HUES6 (cell line): ENCODE measurements around the gene CRTC1.

Experiments used
- H3K27ac ChIP-seq: 2 replicates; pipeline ENCODE4 v1.7.0; 2013; ENCODE audit warnings: low read depth, mild to moderate bottlenecking, low read length, inconsistent platforms
- H3K27me3 ChIP-seq: 2 replicates; pipeline ENCODE4 v1.6.1; 2013; ENCODE audit warnings: low read length; ENCODE audit not compliant: control insufficient read depth, insufficient read depth
- H3K36me3 ChIP-seq: 2 replicates; pipeline ENCODE4 v1.6.1; 2013; ENCODE audit warnings: low read length; ENCODE audit not compliant: control insufficient read depth, insufficient read depth
- H3K4me1 ChIP-seq: 2 replicates; pipeline ENCODE4 v1.6.1; 2013; ENCODE audit warnings: low read length; ENCODE audit not compliant: control insufficient read depth, insufficient read depth
- H3K4me3 ChIP-seq: 2 replicates; pipeline ENCODE4 v1.5.1; 2013; ENCODE audit warnings: low read depth, low read length
- H3K9ac ChIP-seq: one replicate; pipeline ENCODE4 v1.6.1; 2013; ENCODE audit warnings: mild to moderate bottlenecking, low read length
- H3K9me3 ChIP-seq: 2 replicates; pipeline ENCODE4 v1.6.1; 2013; ENCODE audit warnings: low read depth, low read length; ENCODE audit not compliant: control insufficient read depth, insufficient read depth

The CRTC1 gene

DNA sequence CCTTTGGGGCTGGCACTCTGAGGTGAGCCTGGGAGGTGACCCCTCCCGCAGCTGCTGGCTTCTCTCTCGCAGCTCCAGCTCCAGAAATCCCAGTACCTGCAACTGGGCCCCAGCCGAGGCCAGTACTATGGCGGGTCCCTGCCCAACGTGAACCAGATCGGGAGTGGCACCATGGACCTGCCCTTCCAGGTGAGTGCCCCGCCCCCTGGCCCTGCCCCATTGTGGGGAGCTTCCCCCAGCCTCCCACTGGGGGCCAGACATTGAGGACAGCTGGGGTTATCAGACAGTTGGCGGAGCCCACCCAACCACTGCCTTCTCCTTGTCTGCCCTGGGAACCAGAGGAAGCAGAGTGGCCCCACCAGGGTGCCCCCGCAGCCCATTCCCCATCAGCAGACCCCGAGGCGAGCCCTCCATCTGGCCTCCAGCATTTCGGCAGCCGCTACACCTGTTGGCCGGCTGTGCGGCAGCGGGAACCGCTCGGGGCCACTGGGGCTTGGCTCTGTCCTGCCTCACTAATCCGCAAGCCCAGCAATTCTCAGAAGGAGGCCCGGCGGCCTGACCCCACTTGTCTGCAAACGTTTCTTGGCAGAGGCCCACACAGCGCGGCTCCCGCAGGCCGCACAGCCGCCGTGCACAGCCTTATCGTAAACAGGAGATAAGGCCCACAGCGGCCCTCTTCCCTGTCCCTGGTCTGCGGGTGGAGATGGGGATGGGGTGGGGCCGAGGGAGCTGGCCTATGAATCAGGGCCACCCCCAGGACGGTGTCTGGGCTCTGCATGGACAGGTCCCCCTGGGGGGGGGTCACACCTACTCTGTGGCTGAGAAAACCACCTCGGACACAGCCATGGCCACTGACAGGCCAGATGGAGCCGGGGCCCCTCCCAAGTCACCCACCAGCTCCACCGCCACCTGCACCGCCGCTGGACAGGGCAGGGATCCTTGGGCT lies 59.6 kb downstream of the CRTC1 start:
- no peak overlapping the region for H3K9ac ChIP-seq
- no peaks in the 10 kb centered on the region for H3K27me3 ChIP-seq
- no peaks in the 10 kb centered on the region for H3K36me3 ChIP-seq
- no peak overlapping the region for H3K4me3 ChIP-seq
- H3K9me3 ChIP-seq, result no peaks in the 10 kb centered on the region
- H3K4me1 ChIP-seq, result peaks cover 10% of the 10 kb centered on the region
- H3K27ac ChIP-seq, result no peak overlapping the region

DNA sequence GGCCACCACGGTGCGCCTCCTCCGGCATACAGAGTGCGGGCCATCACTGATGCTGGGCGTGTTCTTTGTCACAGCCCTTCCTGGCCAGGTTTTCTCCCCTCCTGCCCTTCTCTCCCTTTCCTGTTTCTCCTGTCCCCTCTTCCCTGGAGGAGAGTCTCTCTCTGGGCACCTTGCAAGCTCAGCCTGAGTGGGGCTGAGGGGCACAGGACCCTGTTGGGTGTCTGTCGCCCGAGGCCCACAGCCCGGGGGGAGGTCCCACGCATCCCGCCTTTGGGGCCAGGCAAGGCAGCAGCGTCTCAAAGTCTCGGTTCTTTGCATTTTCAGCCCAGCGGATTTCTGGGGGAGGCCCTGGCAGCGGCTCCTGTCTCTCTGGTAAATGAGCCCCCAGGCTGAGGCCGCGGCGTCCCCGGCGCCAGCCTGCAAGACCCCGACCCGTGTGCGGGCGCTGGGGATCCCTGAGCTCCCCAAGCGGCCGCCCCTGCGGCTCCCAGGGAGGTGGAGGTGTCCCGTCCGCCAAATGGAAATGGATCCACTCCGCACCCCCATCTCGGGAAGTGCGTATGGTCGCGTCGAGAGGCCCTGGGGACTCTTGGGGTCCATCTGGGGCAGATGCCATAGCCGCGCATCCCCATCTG lies 60.4 kb downstream of the CRTC1 start:
- Histone ChIP-seq H3K4me3 (no peak overlapping the region), H3K27me3 (no peaks in the 10 kb centered on the region), H3K4me1 (peaks cover 10% of the 10 kb centered on the region), H3K27ac (no peak overlapping the region), H3K9ac (no peak overlapping the region), H3K36me3 (no peaks in the 10 kb centered on the region), H3K9me3 (no peaks in the 10 kb centered on the region)

DNA sequence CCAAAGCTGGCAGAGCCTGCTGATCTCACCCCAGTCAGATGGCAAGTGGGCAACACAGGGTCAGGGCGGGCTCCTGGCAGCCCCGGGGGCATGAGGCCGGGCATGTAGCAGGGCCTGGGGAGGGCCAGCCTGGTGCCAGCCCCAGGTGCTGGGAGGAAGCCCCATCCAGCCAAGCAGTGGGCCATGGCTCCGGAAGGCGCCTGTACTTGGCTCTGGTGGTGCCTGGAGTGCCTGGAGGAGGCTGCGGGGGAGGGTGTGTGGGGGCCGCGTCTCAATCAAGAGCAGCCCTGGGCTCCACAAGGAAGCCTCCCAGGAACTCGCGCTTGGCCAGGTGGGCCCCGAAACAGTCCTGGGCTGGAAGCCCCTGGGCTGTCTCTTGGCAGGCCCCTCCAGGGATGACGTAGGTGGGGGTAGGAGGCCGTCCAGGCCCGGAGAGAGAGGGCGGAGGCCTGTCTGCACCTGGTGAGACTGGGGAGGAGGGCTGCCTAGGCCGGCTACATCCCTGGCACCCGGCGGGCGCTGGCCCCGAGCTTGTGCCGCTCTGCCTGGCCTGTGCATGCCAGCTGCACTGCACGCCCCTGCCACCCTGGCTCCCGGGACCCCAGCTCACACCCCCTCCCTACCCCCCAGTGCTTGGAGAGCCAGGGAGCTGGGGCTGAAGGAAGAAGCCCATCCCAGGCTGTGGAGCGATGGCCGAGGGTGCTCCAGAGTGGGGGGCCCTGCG lies 61.7 kb downstream of the CRTC1 start:
- Histone ChIP-seq H3K4me1 (peaks cover 19% of the 10 kb centered on the region), H3K4me3 (no peak overlapping the region), H3K27me3 (no peaks in the 10 kb centered on the region), H3K36me3 (no peaks in the 10 kb centered on the region), H3K27ac (no peak overlapping the region), H3K9me3 (no peaks in the 10 kb centered on the region), H3K9ac (no peak overlapping the region)

DNA sequence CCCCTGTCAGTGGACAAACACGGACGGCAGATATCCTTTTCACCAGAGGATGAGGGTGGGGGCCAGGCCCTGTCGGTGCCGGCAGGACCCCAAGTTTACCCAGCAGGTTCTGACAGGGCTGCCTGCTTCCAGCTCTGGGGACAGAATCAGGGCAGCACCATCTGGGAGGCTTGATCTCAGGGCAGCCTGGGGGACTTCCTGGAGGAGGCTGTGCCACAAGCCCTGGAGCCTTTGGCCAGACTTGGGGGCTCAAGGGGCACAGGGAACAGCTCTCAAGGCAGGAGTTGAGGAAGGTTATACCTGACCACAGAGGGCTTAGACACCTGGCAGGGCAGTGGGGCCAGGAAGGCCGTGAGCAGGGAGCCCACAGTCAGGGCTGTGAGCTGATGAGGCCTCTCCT lies 62.5 kb downstream of the CRTC1 start:
- Histone ChIP-seq H3K4me1 (peaks cover 25% of the 10 kb centered on the region), H3K27ac (no peak overlapping the region), H3K36me3 (0 out of 2 replicates have a peak, but pooled peaks cover 3% of the 10 kb centered on the region), H3K27me3 (no peaks in the 10 kb centered on the region), H3K9me3 (no peaks in the 10 kb centered on the region), H3K9ac (no peak overlapping the region), H3K4me3 (no peak overlapping the region)

DNA sequence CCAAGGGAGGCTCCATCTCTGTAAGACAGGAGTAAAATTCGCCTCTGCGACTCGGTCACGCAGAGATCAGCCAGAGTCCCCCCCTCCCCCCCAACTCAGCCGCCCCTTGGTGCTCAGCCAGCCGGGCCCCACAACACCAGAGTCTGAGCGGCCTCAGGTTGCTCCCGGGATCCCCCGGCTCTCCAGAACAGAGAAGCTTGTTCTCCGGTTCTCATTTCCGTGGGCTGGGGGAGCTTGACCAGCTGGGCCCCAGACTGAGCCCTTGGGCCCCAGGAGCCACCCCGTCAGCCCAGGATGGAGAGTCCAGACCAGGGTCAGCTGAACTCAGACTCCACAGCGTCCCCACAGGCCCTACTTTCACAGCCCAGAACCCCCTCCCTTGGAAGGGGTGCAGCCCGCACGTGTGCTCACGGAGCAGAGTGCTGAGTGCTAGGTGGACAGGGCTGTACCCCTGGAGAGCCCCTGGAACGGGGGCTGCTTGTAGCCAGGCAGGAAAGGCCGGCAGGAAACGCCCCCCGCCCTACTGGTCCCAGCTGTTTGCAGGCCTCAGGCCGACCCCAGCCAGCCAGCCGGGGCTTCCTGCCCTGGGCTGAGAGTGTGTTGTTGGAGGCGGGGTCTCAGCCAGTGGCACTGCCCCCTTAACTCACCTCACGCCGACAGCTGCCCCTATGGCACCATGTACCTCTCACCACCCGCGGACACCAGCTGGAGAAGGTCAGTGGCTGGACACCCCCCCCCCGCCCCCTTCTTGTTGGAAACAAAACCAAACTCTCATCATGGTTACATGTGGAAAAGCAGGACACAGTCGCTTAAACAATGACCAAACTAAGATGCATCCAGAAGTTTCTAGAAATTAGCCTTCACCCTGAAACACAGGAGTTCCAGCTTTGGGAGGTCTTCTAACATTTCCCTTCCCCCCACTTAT lies 63.2 kb downstream of the CRTC1 start:
- Histone ChIP-seq H3K4me3 (no peak overlapping the region), H3K4me1 (peaks cover 25% of the 10 kb centered on the region), H3K36me3 (0 out of 2 replicates have a peak, but pooled peaks cover 3% of the 10 kb centered on the region), H3K27ac (no peak overlapping the region), H3K9me3 (no peaks in the 10 kb centered on the region), H3K9ac (no peak overlapping the region), H3K27me3 (no peaks in the 10 kb centered on the region)

DNA sequence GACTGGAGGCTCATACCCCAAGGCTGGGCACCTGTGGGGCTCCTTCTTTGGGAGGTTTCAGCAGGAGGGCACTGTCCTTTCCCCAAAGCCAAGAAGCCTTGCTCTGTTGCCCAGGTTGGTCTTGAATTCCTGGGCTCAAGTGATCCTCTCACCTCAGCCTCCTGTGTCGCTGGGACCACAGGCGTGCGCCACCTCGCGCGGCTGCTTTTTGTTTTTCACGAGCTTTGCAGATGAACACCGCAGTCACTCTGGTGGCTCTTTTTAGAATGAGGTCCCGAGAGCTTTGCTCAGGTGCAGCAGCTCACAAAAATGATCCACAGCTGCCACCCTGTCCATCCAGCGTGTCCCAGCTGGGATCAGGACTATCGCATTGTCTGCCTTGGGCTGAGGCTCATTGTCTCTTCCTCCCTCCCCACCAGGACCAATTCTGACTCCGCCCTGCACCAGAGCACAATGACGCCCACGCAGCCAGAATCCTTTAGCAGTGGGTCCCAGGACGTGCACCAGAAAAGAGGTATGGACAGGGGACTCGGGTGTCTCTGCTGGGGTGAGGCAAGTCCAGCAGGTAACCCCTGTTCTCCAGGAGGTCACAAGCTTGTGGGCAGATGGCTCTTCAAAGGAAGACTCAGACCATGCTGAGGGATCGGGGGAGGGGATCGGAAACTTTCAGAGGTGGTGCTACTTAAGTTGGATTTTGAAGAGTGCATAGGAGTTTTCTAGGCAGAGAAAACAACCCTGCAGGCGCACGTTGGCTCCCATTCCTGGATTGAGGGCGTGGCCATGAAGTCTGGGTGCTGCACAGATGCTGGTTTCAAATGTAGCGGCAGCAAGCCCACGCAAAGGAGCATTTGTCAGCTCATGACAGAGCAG lies 66.1 kb downstream of the CRTC1 start:
- Histone ChIP-seq H3K36me3 (peaks cover 8% of the 10 kb centered on the region; the same call in 1 of the 2 replicates), H3K9me3 (no peaks in the 10 kb centered on the region), H3K27ac (no peak overlapping the region), H3K27me3 (no peaks in the 10 kb centered on the region), H3K4me1 (peaks cover 25% of the 10 kb centered on the region), H3K4me3 (no peak overlapping the region), H3K9ac (no peak overlapping the region)

DNA sequence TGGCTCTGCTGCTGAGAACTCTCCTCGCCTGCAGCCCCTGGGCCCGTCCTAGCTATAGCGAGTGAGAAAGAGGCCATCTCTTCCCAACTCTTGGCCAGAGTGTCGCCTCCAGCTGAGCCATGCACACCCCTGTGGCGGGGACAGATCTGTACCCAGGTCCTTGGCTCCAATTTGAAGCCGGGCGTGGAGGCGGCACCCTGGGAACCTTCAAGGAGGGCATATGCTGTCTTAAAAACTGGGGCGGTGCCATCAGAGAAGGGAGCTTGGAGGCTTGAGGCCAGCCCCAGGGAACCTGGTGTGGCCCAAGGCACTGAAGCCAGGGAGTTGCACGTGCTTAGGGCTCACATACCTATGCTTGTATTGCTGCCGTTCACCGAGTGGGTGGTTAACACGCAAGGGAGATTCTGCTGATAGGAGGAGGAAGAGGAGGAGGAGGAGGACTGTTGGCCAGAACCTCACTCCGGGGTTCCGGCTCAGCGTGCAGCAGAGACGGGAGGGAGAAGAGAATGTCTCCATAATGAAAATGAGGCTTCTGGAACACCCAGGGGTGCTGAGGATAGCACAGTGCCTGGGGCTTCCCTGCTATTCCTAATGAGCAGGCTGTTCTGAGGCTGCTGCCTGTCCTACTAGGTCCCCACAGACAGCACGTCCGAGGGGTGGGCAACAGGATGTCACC lies 67.0 kb downstream of the CRTC1 start:
- peaks cover 8% of the 10 kb centered on the region; the same call in 1 of the 2 replicates for H3K36me3 ChIP-seq
- no peaks in the 10 kb centered on the region for H3K27me3 ChIP-seq
- no peak overlapping the region for H3K4me3 ChIP-seq
- H3K27ac ChIP-seq, result no peak overlapping the region
- peaks cover 25% of the 10 kb centered on the region for H3K4me1 ChIP-seq
- H3K9ac ChIP-seq, result no peak overlapping the region
- H3K9me3 ChIP-seq, result no peaks in the 10 kb centered on the region

DNA sequence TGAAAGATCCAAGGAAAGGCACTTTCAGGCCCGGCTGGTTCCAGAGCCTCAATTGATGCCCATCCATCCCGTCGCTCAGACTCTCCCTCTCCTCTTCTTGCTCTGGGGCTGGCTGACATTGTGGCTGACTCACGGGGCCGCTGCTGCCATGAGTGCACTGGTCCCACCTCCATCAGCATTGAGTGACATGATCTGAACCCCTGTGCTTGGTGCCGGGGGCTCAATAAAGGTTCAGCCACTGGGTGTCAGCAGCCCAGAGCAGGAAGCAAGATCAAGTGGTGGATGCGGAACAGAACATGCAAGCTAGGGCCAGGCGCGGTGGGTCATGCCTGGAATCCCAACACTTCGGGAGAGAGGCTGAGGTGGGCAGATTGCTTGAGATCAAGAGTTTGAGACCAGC lies 68.1 kb downstream of the CRTC1 start:
- peaks cover 8% of the 10 kb centered on the region; the same call in 1 of the 2 replicates for H3K36me3 ChIP-seq
- no peaks in the 10 kb centered on the region for H3K9me3 ChIP-seq
- H3K9ac ChIP-seq, result no peak overlapping the region
- H3K4me1 ChIP-seq, result peaks cover 19% of the 10 kb centered on the region
- H3K4me3 ChIP-seq, result no peak overlapping the region
- no peak overlapping the region for H3K27ac ChIP-seq
- H3K27me3 ChIP-seq, result no peaks in the 10 kb centered on the region

DNA sequence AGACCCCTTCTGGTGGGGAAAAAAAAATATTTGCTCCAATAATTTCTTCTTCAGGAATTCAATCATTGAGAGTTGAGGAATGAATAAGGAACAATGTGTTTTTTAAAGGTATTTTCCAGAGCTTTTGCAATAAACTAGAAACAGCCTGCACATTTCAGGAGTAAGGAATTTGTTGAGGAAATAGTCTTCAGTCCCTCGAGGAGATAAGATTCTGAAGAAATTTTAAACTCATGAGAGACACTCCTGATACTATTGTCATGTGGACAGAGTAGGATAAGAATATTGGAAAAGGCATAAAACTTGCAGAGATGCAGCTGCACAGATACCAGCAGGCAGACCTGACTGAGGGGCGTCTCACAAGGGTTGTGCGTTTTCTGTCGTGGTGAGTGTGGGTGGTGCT lies 71.0 kb downstream of the CRTC1 start:
- Histone ChIP-seq H3K9ac (no peak overlapping the region), H3K9me3 (no peaks in the 10 kb centered on the region), H3K27me3 (no peaks in the 10 kb centered on the region), H3K4me1 (peaks cover 13% of the 10 kb centered on the region), H3K4me3 (no peak overlapping the region), H3K27ac (no peak overlapping the region), H3K36me3 (peaks cover 8% of the 10 kb centered on the region; the same call in 1 of the 2 replicates)
